Occipital lobe (tissue), 2 donors: ENCODE data around the gene GPR15LG. TPM values are rescaled to one million over a fixed set of nuclear protein-coding genes. Genes with fewer than 3 reads are reported as not detected.

Source experiments
- DNase-seq: peaks from one replicate; lab custom pipeline; 2025; lab: John Stamatoyannopoulos, UW
- total RNA-seq: library from RNA; depleted of rRNA; stranded (reverse); fragments of >200 nt; gene quantifications from one replicate; pipeline ENCODE4 v1.2.3, GENCODE V29; 2014

GPR15LG gene
- total RNA-seq, 1 donor from 2014 or later: not detected

GRCh38 chr10:84214046-84214572 is 40.5 kb downstream of the GPR15LG start:
- DNase-seq: no peak

GRCh38 chr10:84214612-84215235 is 41.1 kb downstream of the GPR15LG start:
- DNase-seq: no peak

- no peak for DNase-seq
Measured at GRCh38 chr10:84216834-84217233, 43.2 kb downstream of the GPR15LG start.

GRCh38 chr10:84217746-84218145 is 44.1 kb downstream of the GPR15LG start:
- no peak for DNase-seq

- DNase-seq: no peak
Measured at GRCh38 chr10:84221916-84222315, 48.3 kb downstream of the GPR15LG start.

- DNase-seq: no peak
Measured at GRCh38 chr10:84224411-84225028, 50.9 kb downstream of the GPR15LG start.

- no peak for DNase-seq
Measured at GRCh38 chr10:84225427-84226173, 52.0 kb downstream of the GPR15LG start, which contains the start of gene LRIT2. LRIT2 (minus strand) TSS chr10:84225544; CDS start chr10:84225520, 24 bp downstream.

- no peak for DNase-seq
Measured at GRCh38 chr10:84226616-84227015, 53.0 kb downstream of the GPR15LG start.

GRCh38 chr10:84227810-84228209 is 54.2 kb downstream of the GPR15LG start:
- DNase-seq: no peak

- no peak for DNase-seq
Measured at GRCh38 chr10:84230359-84230758, 56.8 kb downstream of the GPR15LG start.

- DNase-seq: no peak
Measured at GRCh38 chr10:84232376-84232775, 58.8 kb downstream of the GPR15LG start.

GRCh38 chr10:84233940-84234339 is 60.3 kb downstream of the GPR15LG start:
- no peak for DNase-seq

- no peak for DNase-seq
Measured at GRCh38 chr10:84234479-84234878, 60.9 kb downstream of the GPR15LG start.

Other genes with a start within 250 kb of the GPR15LG start
- 146 TPM for gene GHITM, start 34.3 kb upstream of the GPR15LG start, total RNA-seq
- gene CDHR1, start 20.7 kb downstream of the GPR15LG start, total RNA-seq: 1.2 TPM
- not detected for gene LRIT2, start 51.7 kb downstream of the GPR15LG start, total RNA-seq
- gene LRIT1, start 67.7 kb downstream of the GPR15LG start, total RNA-seq: not detected
- gene RGR, start 71.3 kb downstream of the GPR15LG start, total RNA-seq: 0.47 TPM
- 102 TPM for gene CCSER2, start 154.8 kb downstream of the GPR15LG start, total RNA-seq